HEK293 (cell line): ENCODE results near the gene RPN1.

Experiments used
- CTCF ChIA-PET: fragments of 350-600 bp; formaldehyde crosslinking; extraction: SDS; loops from one replicate; lab custom pipeline; 2021; ENCODE audit warnings: antibody characterized with exemption; lab: Yijun Ruan, JAX
- POLR2A ChIA-PET: fragments of 300-600 bp; formaldehyde crosslinking; extraction: SDS; loops from one replicate; lab custom pipeline; 2020; ENCODE audit warnings: antibody characterized with exemption, inconsistent platforms; lab: Yijun Ruan, JAX
- H3K27ac ChIP-seq: fragments of 200-500 bp; sonication (Bioruptor generic); 2 replicates; pipeline ENCODE4 v1.5.1; 2014; ENCODE audit warnings: low read depth, low read length, control low read depth, inconsistent platforms; ENCODE audit errors: extremely low read depth
- H3K36me3 ChIP-seq, 2 experiments: fragments of 200-500 bp in 1 of 2; sonication (Bioruptor generic) in 1 of 2; 1 replicate in 1 of 2; 2 replicates in 1 of 2; pipeline ENCODE4 v1.5.1; 2014 to 2017; ENCODE audit warnings: inconsistent platforms in 2 of 2, low read length in 2 of 2; ENCODE audit not compliant: control insufficient read depth in 2 of 2, insufficient read depth in 1 of 2
- H3K4me1 ChIP-seq: fragments of 200-500 bp; sonication (Bioruptor generic); 2 replicates; pipeline ENCODE4 v1.5.1; 2014; ENCODE audit warnings: mild to moderate bottlenecking, low read length, inconsistent platforms; ENCODE audit not compliant: control insufficient read depth, insufficient read depth
- H3K4me3 ChIP-seq: 2 replicates; pipeline ENCODE4 v1.5.1; 2011; ENCODE audit warnings: low read depth, mild to moderate bottlenecking, control low read depth, low read length, moderate library complexity
- H3K9me3 ChIP-seq: fragments of 200-500 bp; sonication (Bioruptor generic); 2 replicates; pipeline ENCODE4 v1.5.1; 2014; ENCODE audit warnings: low read depth, low read length, inconsistent platforms; ENCODE audit not compliant: control insufficient read depth, insufficient read depth
- CTCF ChIP-seq: fragments of 450-650 bp; formaldehyde crosslinking; IDR thresholded peaks from 2 replicates; pipeline ENCODE4 v1.5.1; 2016; ENCODE audit warnings: missing biosample characterization, missing genetic modification characterization
- GLI4 ChIP-seq: fragments of 450-650 bp; formaldehyde crosslinking; IDR thresholded peaks from 2 replicates; pipeline ENCODE4 v1.5.1; 2016; ENCODE audit warnings: missing biosample characterization, missing genetic modification characterization
- GLIS1 ChIP-seq: fragments of 450-650 bp; formaldehyde crosslinking; IDR thresholded peaks from 2 replicates; pipeline ENCODE4 v1.5.1; 2016; ENCODE audit warnings: missing biosample characterization, missing genetic modification characterization
- PRDM4 ChIP-seq: fragments of 450-650 bp; formaldehyde crosslinking; IDR thresholded peaks from 2 replicates; pipeline ENCODE4 v1.5.1; 2017; ENCODE audit warnings: missing biosample characterization, missing genetic modification characterization
- SCRT2 ChIP-seq: fragments of 450-650 bp; formaldehyde crosslinking; IDR thresholded peaks from 2 replicates; pipeline ENCODE4 v1.5.1; 2016; ENCODE audit warnings: missing biosample characterization, missing genetic modification characterization
- SP2 ChIP-seq: fragments of 450-650 bp; formaldehyde crosslinking; IDR thresholded peaks from 2 replicates; pipeline ENCODE4 v1.5.1; 2016; ENCODE audit warnings: missing biosample characterization, missing genetic modification characterization
- ZBTB8A ChIP-seq: fragments of 450-650 bp; formaldehyde crosslinking; IDR thresholded peaks from 2 replicates; pipeline ENCODE4 v1.5.1; 2016; ENCODE audit warnings: missing biosample characterization, missing genetic modification characterization
- ZIC2 ChIP-seq: fragments of 450-650 bp; formaldehyde crosslinking; IDR thresholded peaks from 2 replicates; pipeline ENCODE4 v1.5.1; 2016; ENCODE audit warnings: missing biosample characterization, missing genetic modification characterization
- ZNF169 ChIP-seq: fragments of 450-650 bp; formaldehyde crosslinking; IDR thresholded peaks from 2 replicates; pipeline ENCODE4 v1.5.1; 2016; ENCODE audit warnings: missing biosample characterization, missing genetic modification characterization
- ZNF221 ChIP-seq: fragments of 450-650 bp; formaldehyde crosslinking; IDR thresholded peaks from 2 replicates; pipeline ENCODE4 v1.5.1; 2017; ENCODE audit warnings: missing biosample characterization, missing genetic modification characterization, borderline replicate concordance
- ZNF274 ChIP-seq, 2 experiments: fragments of 200-500 bp in 1 of 2; fragments of 450-650 bp in 1 of 2; sonication (Bioruptor generic) in 1 of 2; formaldehyde crosslinking in 1 of 2; IDR thresholded peaks; 2 replicates each; pipeline versions ENCODE4 v1.5.1 to v1.6.1; 2014 to 2016; ENCODE audit warnings: borderline replicate concordance in 1 of 2, inconsistent platforms in 1 of 2, low read length in 1 of 2, missing biosample characterization in 1 of 2, missing genetic modification characterization in 1 of 2
- ZNF391 ChIP-seq: fragments of 450-650 bp; formaldehyde crosslinking; IDR thresholded peaks from 2 replicates; pipeline ENCODE4 v1.5.1; 2016; ENCODE audit warnings: low read depth, missing biosample characterization, missing genetic modification characterization, borderline replicate concordance
- ZNF571 ChIP-seq: fragments of 450-650 bp; formaldehyde crosslinking; IDR thresholded peaks from 2 replicates; pipeline ENCODE4 v1.5.0; 2017; ENCODE audit warnings: missing biosample characterization, missing genetic modification characterization
- ZNF610 ChIP-seq: fragments of 450-650 bp; formaldehyde crosslinking; IDR thresholded peaks from 2 replicates; pipeline ENCODE4 v1.5.1; 2016; ENCODE audit warnings: missing biosample characterization, missing genetic modification characterization, borderline replicate concordance
- ZNF654 ChIP-seq: fragments of 450-650 bp; formaldehyde crosslinking; IDR thresholded peaks from 2 replicates; pipeline ENCODE4 v1.5.1; 2016; ENCODE audit warnings: low read depth, missing biosample characterization, missing genetic modification characterization
- ZNF692 ChIP-seq: fragments of 450-650 bp; formaldehyde crosslinking; IDR thresholded peaks from 2 replicates; pipeline ENCODE4 v1.5.1; 2016; ENCODE audit warnings: missing biosample characterization, missing genetic modification characterization
- ZSCAN30 ChIP-seq: fragments of 450-650 bp; IDR thresholded peaks from 2 replicates; pipeline ENCODE4 v1.5.1; 2018; ENCODE audit warnings: missing biosample characterization, mild to moderate bottlenecking, missing genetic modification characterization, moderate library complexity
- TF ChIP-seq, protein P1 (sequence below): fragments of 450-650 bp; formaldehyde crosslinking; IDR thresholded peaks from 2 replicates; pipeline ENCODE4 v1.5.1; 2016; ENCODE audit warnings: missing biosample characterization, missing genetic modification characterization

The RPN1 gene

GRCh38 chr3:128585974-128586373 lies 64.6 kb downstream of the RPN1 start (continued):
- TF ChIP-seq ZNF169 (tag by site-specific recombination) (no peak), ZNF221 (tag by site-specific recombination) (no peak), ZNF571 (tag by site-specific recombination) (no peak), SCRT2 (no peak)

GRCh38 chr3:128585189-128585588 lies 65.4 kb downstream of the RPN1 start:
- no peak for TF ChIP-seq ZNF692 (tag by site-specific recombination)
- TF ChIP-seq, all 188 proteins: peak for 0
- H3K4me1 ChIP-seq, result no peaks in the 10 kb centered on the region
- POLR2A ChIA-PET, result no interaction called here
- no peaks in the 10 kb centered on the region for H3K36me3 ChIP-seq
- no peak overlapping the region for H3K27ac ChIP-seq
- H3K4me3 ChIP-seq, result no peak overlapping the region
- CTCF ChIA-PET, result interaction anchor here (0.6 to 1.6 kb wide), 5 partner anchors 17 to 359 kb away, joined by 3 to 5 read pairs (median 4); no protein-coding TSS in a partner anchor
- no peaks in the 10 kb centered on the region for H3K9me3 ChIP-seq

DNA sequence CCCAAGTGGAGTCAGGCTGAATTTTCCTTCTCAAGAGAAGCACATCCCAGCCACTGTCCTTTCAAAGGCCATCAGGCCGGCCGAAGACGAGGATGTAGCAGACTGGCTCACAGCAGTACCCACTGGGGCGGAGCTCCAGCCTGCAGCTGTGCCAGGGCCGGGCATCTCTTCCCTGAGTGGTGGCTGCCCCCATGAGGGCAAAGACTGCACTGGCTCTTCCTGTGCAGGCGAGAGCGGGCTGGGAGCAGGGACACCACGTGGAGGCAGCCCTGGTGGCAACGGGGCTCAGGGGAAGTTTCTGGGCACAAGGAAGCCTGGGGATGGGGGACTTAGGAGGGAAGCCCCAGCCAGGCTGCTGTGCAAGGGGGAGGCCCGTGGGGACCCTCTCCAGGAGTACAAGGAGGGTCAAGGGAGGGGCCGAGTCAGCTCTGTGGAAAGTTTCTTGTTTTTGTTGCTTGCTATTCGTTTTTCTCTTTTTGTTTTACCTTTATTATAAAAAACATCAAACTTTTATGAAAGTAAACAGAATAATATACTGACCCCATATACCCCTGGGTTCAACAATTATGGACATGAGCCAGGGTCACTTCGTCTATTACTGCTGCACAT lies 66.1 kb downstream of the RPN1 start:
- no peaks in the 10 kb centered on the region for H3K36me3 ChIP-seq
- TF ChIP-seq SP2 (tag by site-specific recombination), result no peak
- TF ChIP-seq ZIC2 (tag by site-specific recombination), result peak; percentile 21
- 0 out of 2 replicates have a peak, but pooled peaks have one; percentile 37 for TF ChIP-seq GLIS1 (tag by site-specific recombination)
- peak; percentile 43 for TF ChIP-seq ZNF654 (tag by site-specific recombination)
- peak; percentile 95 for TF ChIP-seq CTCF
- no peak for TF ChIP-seq ZNF610 (tag by site-specific recombination)
- TF ChIP-seq ZSCAN30 (tag by site-specific recombination), result no peak
- ChIA-PET POLR2A (interaction anchor here (0.6 kb wide), 1 partner anchor 95 kb away, joined by 4 read pairs; no protein-coding TSS in a partner anchor), CTCF (interaction anchor here (0.6 to 1.9 kb wide), 7 partner anchors 11 to 489 kb away, joined by 3 to 5 read pairs (median 4); no protein-coding TSS in a partner anchor)
- H3K27ac ChIP-seq, result no peak overlapping the region
- no peaks in the 10 kb centered on the region for H3K9me3 ChIP-seq
- H3K4me3 ChIP-seq, result no peak overlapping the region
- H3K4me1 ChIP-seq, result no peaks in the 10 kb centered on the region

GRCh38 chr3:128581566-128581965 lies 69.1 kb downstream of the RPN1 start:
- CTCF ChIA-PET, result interaction anchor here (1.0 to 1.6 kb wide), 3 partner anchors 16 to 173 kb away, joined by 3 to 5 read pairs (median 3); no protein-coding TSS in a partner anchor
- H3K27ac ChIP-seq, result no peak overlapping the region
- TF ChIP-seq, protein P1, sequence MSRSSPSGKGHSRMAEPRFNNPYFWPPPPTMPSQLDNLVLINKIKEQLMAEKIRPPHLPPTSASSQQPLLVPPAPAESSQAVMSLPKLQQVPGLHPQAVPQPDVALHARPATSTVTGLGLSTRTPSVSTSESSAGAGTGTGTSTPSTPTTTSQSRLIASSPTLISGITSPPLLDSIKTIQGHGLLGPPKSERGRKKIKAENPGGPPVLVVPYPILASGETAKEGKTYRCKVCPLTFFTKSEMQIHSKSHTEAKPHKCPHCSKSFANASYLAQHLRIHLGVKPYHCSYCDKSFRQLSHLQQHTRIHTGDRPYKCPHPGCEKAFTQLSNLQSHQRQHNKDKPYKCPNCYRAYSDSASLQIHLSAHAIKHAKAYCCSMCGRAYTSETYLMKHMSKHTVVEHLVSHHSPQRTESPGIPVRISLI, result no peak
- TF ChIP-seq CTCF (no peak), ZNF274 (IDR thresholded peaks at IDR 0.05; ENCODE audit: low read length) (no peak), ZNF274 (tag by site-specific recombination; IDR thresholded peaks at IDR 0.05; ENCODE audit: borderline replicate concordance) (no peak), PRDM4 (tag by site-specific recombination) (no peak), ZNF391 (no peak), ZBTB8A (tag by site-specific recombination) (no peak), GLI4 (no peak)

More at GRCh38 chr3:128581566-128581965, 69.1 kb downstream of the RPN1 start:
- H3K9me3 ChIP-seq, result no peaks in the 10 kb centered on the region
- H3K4me1 ChIP-seq, result no peaks in the 10 kb centered on the region
- POLR2A ChIA-PET, result interaction anchor here (0.6 kb wide), 1 partner anchor 57 kb away, joined by 3 read pairs; no protein-coding TSS in a partner anchor
- H3K36me3 ChIP-seq, result no peaks in the 10 kb centered on the region
- no peak overlapping the region for H3K4me3 ChIP-seq
